Measurements from ENCODE around the gene ALDH3B2. TPM values are rescaled to one million over a fixed set of nuclear protein-coding genes. Genes with fewer than 3 reads are reported as not detected.
"Not testable (repeated sequence)": the region's sequence is repeated elsewhere in the genome, so short reads cannot be mapped to it uniquely, and the experiment has no call there.

ALDH3B2 gene, protein sequence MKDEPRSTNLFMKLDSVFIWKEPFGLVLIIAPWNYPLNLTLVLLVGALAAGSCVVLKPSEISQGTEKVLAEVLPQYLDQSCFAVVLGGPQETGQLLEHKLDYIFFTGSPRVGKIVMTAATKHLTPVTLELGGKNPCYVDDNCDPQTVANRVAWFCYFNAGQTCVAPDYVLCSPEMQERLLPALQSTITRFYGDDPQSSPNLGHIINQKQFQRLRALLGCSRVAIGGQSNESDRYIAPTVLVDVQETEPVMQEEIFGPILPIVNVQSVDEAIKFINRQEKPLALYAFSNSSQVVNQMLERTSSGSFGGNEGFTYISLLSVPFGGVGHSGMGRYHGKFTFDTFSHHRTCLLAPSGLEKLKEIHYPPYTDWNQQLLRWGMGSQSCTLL
- not detected in 2 replicates for total RNA-seq (2014; rRNA removed; shearing (Covaris generic))

DNA sequence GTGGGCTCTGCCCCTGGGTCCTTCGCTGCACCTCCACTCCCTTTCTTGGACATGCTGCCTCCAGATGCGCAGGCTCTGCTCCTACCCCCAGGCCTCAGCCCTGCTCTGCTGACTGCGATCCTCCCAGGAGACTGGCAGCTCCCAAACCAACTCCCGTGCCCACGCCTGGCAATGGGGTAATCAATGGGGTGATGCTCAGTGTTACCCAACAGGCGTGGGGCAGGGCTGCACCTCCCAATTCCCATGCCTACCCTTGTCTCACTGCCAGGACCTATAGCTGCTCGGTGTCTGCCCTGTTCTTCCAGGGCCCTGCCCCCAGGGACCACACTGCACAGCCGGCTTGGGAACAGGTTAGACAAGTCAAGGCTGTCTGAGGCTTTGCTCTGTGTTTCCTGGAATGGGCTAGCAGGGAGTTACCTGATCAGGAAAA is at the start of gene ALDH3B2:
ALDH3B2 (minus strand) TSS at position 182 of the 430 bp plus-strand sequence. CDS start 7,688 bp downstream, outside the sequence.
- DNase-seq = no peak
- Histone ChIP-seq H3K27ac (no peak within 1 kb of the TSS), H3K27me3 (0 out of 2 replicates have a peak, but pooled peaks cover 7% of the 10 kb centered on the region), H3K4me3 (no peak within 1 kb of the TSS), H3K36me3 (no peaks in the 10 kb centered on the region), H3K9me3 (replicated peaks) (no peaks in the 10 kb centered on the region), H3K4me1 (no peaks in the 10 kb centered on the region)

DNA sequence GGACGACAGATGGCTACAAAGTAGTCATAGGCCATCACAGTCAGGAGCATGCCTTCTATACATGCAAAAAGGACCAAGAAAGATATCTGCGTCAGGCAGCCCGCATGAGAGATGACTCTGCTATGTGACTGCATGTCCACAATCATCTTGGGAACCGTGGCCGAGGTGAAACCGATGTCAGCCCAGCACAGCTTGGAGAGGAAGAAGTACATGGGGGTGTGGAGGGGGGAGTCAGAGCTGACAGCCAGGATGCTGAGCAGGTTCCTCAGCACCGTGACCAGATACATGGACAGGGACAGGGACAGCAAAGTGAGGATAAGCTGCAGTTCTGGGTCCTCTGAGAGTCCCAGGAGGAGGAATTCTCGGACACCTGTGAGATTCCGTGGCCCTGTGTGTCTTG is 48.6 kb upstream of the ALDH3B2 start:
- not testable (repeated sequence) for H3K4me1 ChIP-seq; H3K9me3 ChIP-seq (replicated peaks); H3K4me3 ChIP-seq; DNase-seq; H3K27me3 ChIP-seq; H3K36me3 ChIP-seq; H3K27ac ChIP-seq

DNA sequence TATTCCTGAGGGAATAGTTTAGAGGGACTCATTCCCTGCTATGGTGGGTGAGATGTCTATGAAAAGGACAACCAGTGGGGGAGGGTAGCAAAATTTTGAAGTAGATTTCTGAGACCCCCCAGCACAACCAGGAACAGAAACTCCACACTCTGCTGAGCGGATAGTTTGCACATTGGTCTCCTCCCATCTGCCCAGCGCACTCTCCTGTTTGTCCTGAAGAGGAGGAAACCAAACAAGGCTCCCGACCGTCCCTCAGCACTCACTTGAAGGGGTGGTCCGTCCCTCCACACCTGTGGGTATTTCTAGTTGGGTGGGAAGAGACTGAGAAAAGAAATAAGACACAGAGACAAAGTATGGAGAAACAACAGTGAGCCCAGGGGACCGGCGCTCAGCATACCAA is 41.8 kb upstream of the ALDH3B2 start:
- not testable (repeated sequence) for H3K27ac ChIP-seq; DNase-seq; H3K9me3 ChIP-seq (replicated peaks); H3K36me3 ChIP-seq; H3K4me1 ChIP-seq; H3K4me3 ChIP-seq; H3K27me3 ChIP-seq

DNA sequence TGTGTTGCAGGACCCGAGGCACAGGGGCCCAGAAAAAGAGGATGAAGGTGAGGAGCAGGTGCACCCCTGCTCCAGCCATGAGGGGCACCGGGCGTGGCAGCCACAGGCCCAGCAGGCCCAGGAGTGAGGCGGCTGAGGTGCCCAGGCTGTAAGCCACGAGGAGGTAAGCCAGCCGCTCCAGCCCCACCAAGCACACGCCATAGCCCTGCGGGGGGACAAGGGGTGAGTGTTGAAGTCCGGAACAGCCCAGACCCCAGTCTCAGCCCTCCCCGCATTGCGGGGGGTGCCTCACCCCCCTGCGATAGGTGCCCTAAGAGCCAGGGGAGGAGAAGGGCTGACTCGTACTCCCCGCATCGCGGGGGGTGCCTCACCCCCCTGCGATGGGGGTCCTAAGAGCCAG is 41.4 kb upstream of the ALDH3B2 start:
- not testable (repeated sequence) for H3K27ac ChIP-seq; DNase-seq; H3K27me3 ChIP-seq; H3K9me3 ChIP-seq (replicated peaks); H3K4me3 ChIP-seq; H3K4me1 ChIP-seq; H3K36me3 ChIP-seq

DNA sequence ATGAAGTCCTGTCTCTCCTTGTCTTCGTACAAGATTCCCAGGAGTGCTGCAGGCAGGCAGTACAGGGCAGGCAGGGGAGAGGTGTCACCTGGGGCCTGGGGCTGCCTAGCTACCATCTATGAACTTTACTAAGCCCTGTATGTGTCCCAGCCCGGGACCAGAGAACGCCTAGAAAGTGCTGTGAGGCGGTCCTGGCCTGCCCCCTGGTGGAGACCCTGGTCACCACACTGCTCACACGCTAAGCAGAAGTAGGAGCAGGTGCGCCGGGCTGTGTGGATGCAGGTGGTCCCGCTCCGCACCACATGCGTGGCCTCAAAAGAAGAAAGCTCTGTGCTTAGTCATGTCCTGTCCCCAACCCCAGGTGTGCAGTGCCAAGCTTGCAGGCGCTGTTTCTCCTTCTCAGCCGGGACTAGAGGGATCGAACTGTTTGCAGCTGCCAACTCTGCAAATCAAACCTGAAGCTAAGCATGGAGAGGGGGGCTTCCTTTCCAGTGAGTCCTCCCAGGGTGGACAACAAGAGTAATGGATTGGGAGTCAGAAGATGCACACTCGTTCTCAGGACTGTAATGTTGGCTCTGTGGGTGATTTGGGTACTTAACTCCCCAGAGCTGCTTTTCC is 39.6 kb upstream of the ALDH3B2 start:
- H3K27me3 ChIP-seq; H3K27ac ChIP-seq; H3K9me3 ChIP-seq (replicated peaks); H3K4me1 ChIP-seq; H3K4me3 ChIP-seq; H3K36me3 ChIP-seq: not testable (repeated sequence)
- DNase-seq = peak in 1 of 2 experiments; percentile 38

DNA sequence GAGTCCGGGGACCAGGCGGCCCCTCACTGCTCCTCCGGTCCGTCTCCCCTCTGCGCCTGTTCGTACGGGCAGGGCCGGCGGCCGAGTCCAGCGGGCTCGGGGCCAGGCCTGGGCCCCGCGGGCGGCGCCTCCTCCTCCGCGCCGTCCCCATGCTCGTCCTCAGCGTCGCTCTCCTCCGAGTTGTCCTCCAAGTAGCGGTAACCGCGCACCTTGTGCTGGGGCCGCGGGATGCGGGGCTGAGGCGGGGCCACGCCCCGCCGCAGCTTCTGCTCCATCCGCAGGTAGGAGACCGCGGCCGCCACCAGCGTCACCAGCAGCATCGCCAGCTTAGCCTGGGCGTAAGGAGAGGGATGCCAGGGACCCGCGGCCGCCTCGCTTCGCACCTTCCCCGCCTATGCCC is 37.3 kb upstream of the ALDH3B2 start:
- not testable (repeated sequence) for H3K27me3 ChIP-seq; H3K27ac ChIP-seq; H3K9me3 ChIP-seq (replicated peaks); H3K4me1 ChIP-seq; H3K36me3 ChIP-seq; DNase-seq; H3K4me3 ChIP-seq

DNA sequence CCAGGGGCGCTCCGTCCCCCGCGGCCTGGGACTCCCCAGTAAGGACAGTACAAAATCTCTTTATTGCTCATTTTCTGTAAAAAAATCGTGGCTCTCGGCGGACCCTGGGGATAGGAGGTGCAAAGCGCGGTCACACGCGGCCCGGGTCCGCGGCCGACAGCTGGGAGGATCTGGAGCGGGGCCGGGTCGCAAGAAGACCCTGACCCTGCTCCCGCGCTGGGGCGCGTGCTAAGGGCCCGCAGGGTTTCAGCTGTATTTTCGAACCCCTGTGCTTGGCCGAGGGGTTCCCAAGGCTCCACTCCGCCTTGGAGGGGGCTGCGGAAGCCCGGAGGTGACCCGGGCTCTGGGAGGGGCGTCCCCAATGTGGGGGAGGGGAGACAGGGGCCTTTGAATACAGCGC is 36.8 kb upstream of the ALDH3B2 start:
- H3K27me3 ChIP-seq; H3K27ac ChIP-seq; H3K9me3 ChIP-seq (replicated peaks); H3K4me1 ChIP-seq; H3K36me3 ChIP-seq; H3K4me3 ChIP-seq; DNase-seq: not testable (repeated sequence)

DNA sequence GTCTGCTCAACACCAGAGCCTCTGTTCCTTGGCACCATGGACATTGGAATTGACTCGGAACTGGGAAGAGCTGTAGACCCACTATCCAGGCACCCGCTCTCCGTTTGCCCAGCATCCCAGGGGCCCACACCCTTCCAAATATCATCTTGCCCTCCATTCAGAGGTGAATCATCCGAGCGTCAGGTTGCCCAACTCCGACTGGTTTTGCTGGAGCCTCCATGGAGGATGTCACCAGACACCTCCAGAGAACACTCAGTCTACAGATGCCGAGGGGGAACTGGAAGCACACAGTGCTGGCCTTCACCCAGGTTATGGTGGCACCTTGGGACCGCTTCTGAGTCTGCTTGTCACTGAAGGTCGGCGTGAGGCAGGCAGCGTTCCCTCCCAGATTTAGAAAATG is 35.4 kb upstream of the ALDH3B2 start:
- not testable (repeated sequence) for H3K4me1 ChIP-seq; H3K27me3 ChIP-seq; H3K27ac ChIP-seq; DNase-seq; H3K9me3 ChIP-seq (replicated peaks); H3K4me3 ChIP-seq; H3K36me3 ChIP-seq

DNA sequence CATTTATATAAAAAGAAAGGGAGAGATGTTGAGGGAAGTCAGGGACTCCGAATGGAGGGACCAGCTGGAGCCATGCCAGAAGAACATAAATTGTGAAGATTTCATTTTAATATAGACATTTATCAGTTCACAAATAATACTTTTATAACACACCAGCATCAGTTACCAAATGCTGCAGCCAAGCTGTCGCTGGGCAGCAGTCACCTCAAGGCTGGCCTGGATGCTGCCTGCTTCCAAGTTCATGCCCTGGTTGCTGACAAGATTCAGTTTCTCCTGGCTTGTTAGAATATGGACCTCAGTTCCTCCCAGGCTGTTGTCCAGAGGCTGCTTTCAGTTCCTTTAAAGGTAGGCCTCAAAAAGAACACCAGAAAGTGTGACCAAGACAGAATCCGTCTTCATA is 30.8 kb upstream of the ALDH3B2 start:
- no peaks in the 10 kb centered on the region for H3K27me3 ChIP-seq
- H3K36me3 ChIP-seq = no peaks in the 10 kb centered on the region
- H3K27ac ChIP-seq = no peak overlapping the region
- no peak overlapping the region for H3K4me3 ChIP-seq
- no peaks in the 10 kb centered on the region for H3K4me1 ChIP-seq
- no peak for DNase-seq
- no peaks in the 10 kb centered on the region for H3K9me3 ChIP-seq (replicated peaks)

DNA sequence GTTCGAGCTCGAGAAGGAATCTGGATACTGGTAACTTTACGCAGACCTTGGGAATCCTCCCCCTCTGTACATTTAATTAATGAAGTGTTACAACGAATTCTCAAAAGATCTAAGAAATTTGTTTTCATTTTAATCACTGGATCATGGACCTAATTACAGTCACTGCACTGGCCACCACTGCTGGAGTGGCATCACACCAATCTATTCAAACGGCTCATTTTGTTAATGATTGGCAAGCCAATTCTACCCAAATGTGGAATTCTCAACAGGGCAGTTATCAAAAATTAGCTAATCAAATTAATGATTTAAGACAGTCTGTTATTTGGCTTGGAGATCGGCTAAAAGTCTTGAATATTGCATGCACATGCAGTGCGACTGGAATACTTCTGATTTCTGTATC is 30.1 kb upstream of the ALDH3B2 start:
- no peaks in the 10 kb centered on the region for H3K9me3 ChIP-seq (replicated peaks)
- no peaks in the 10 kb centered on the region for H3K27me3 ChIP-seq
- no peak overlapping the region for H3K4me3 ChIP-seq
- no peaks in the 10 kb centered on the region for H3K4me1 ChIP-seq
- no peak for DNase-seq
- no peaks in the 10 kb centered on the region for H3K36me3 ChIP-seq
- H3K27ac ChIP-seq = no peak overlapping the region

DNA sequence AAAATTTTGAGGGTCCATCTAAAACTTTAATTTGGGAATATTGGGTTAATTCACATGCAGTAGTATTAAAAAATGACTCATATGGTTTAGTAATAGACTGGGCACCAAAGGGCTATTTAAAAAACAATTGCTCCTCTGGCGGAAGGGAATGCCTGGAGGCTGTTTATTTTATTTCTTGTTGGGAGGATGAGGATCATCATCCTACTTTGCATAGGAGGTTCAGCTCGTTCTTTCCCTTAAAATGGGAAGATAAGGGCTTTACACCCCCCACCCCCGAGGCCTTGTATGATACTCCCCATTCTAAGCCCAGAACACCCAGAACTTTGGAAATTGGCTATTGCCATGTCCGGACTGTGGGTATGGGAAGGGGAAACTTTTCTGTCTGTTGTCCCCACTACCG is 29.3 kb upstream of the ALDH3B2 start:
- not testable (repeated sequence) for H3K4me3 ChIP-seq; H3K27ac ChIP-seq; H3K9me3 ChIP-seq (replicated peaks); DNase-seq; H3K27me3 ChIP-seq; H3K36me3 ChIP-seq; H3K4me1 ChIP-seq

DNA sequence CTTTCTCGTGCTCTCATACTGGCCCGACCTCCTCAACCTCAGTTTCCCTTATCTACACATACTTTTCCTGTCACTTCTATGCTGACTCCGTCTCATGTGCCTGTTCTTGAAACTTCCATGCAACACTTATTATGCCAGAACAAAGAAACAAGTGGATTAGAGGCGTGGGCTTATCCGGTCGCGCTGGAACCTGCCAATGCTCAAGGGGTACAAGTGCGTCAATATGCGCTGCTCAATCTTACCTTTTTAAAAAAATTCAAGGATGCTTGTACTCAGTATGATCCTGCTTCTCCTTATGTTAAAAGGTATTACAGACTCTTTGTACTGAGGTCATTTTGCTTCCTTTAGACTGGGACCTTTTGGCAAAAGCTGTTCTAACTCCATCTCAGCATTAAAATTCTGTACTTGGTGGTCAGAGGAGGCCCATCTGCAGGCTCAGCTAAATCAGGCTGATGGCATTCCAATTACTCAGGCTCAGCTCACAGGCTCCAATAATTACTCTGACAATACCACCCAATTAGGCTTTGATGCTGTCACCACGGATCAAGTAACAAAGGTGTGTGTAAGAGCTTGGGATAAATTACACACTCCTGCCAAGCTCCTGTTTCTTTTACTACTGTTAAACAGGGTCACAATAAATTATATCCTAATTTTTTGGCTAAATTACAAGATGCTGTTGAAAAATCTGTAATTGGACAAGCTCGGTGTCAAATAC is 26.3 kb upstream of the ALDH3B2 start:
- H3K27ac ChIP-seq = no peak overlapping the region
- no peaks in the 10 kb centered on the region for H3K36me3 ChIP-seq
- no peaks in the 10 kb centered on the region for H3K4me1 ChIP-seq
- H3K9me3 ChIP-seq (replicated peaks) = no peaks in the 10 kb centered on the region
- H3K27me3 ChIP-seq = no peaks in the 10 kb centered on the region; the same call in 1 of the 2 replicates
- DNase-seq = no peak
- no peak overlapping the region for H3K4me3 ChIP-seq

DNA sequence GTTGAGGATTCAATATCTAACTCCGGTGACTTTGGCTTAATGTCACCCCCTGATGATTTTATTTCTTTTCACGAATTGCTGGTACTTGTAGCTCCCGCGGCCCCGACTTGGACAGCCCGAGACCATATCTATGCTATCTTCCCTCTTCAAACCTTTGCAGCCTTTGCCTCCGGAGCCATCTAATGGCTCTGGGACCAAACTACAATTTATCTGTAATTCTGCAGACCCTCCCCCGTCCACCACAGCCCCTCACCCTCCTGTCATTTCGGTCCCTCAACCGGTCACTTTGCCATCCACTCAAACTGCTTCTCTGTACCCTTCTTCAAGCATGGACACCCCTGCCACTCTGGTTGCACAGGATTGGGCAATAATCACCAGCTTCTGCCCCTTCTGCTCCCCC is 25.7 kb upstream of the ALDH3B2 start:
- no peak for DNase-seq
- H3K27me3 ChIP-seq = no peaks in the 10 kb centered on the region; the same call in 1 of the 2 replicates
- no peak overlapping the region for H3K4me3 ChIP-seq
- H3K9me3 ChIP-seq (replicated peaks) = no peaks in the 10 kb centered on the region
- H3K4me1 ChIP-seq = no peaks in the 10 kb centered on the region
- no peak overlapping the region for H3K27ac ChIP-seq
- H3K36me3 ChIP-seq = no peaks in the 10 kb centered on the region

DNA sequence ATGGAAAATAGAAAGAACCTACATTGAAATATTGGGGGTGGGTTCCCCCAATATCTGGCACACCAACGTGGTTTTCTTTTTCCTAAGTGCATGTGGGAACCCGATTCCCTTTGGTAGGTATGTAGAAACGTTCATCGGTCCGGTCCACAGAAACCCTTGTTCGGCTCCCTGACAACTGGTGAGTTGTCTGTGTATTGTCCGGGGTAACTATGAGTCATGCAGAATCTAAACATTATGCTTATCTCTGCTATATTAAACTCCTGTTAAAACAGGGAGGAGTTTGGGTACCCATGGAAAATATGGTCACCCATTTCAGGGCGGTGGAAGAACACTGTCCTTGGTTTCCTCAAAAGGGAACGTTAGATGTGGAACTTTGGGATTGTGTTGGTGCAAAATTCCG is 25.1 kb upstream of the ALDH3B2 start:
- no peak for DNase-seq
- H3K36me3 ChIP-seq = no peaks in the 10 kb centered on the region
- H3K9me3 ChIP-seq (replicated peaks) = no peaks in the 10 kb centered on the region
- no peaks in the 10 kb centered on the region; the same call in 1 of the 2 replicates for H3K27me3 ChIP-seq
- H3K4me1 ChIP-seq = no peaks in the 10 kb centered on the region
- H3K4me3 ChIP-seq = no peak overlapping the region
- H3K27ac ChIP-seq = no peak overlapping the region

DNA sequence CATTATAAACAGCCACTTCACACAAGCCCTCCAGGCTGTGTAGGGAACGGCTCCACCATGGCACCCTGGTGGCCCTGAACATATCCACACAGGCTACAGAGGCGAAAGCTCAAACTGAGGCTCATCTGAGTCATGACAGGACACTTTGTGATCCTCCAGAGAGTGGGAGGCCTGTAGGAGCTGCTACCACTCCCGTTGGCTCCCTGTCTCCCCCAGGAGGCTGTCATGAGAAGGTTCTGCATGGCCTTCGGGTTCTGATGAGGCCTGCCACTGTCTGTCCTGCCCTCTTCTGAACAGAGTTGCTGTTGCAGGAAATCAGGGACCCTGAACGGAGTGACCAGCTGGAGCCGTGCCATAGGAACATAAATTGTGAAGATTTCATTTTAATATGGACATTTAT is 23.8 kb upstream of the ALDH3B2 start:
- H3K36me3 ChIP-seq = no peaks in the 10 kb centered on the region
- H3K4me3 ChIP-seq = no peak overlapping the region
- no peaks in the 10 kb centered on the region; the same call in 1 of the 2 replicates for H3K27me3 ChIP-seq
- H3K27ac ChIP-seq = no peak overlapping the region
- H3K4me1 ChIP-seq = no peaks in the 10 kb centered on the region
- peak; percentile 9 to 15 for DNase-seq
- no peaks in the 10 kb centered on the region for H3K9me3 ChIP-seq (replicated peaks)

All from SJCRH30 (cell line).